ENCODE data around the gene HSPA12B.

Gene HSPA12B

GRCh38 chr20:3696200-3696599, 36.3 kb upstream of the HSPA12B start (continued):
- no peak for TF ChIP-seq ZNF184 (tag by site-specific recombination; IDR thresholded peaks at IDR 0.05)
- TF ChIP-seq ZNF558 (tag by site-specific recombination; IDR thresholded peaks at IDR 0.05) = no peak
- TF ChIP-seq HIC1 (tag by site-specific recombination; IDR thresholded peaks at IDR 0.05) = no peak
- no peak for TF ChIP-seq ZNF23 (tag by site-specific recombination; IDR thresholded peaks at IDR 0.05; ENCODE audit: borderline replicate concordance)
- no peak for TF ChIP-seq ZFP41 (tag by site-specific recombination; IDR thresholded peaks at IDR 0.05; ENCODE audit: borderline replicate concordance)
- TF ChIP-seq ZFP69B (tag by site-specific recombination; IDR thresholded peaks at IDR 0.05) = no peak
- no peak for TF ChIP-seq MYNN (tag by site-specific recombination; IDR thresholded peaks at IDR 0.05; ENCODE audit: borderline replicate concordance)

- CTCF ChIA-PET = interaction anchor here (0.7 to 4.3 kb wide), 16 partner anchors 9 to 1385 kb away, joined by 3 to 28 read pairs (median 4); partner anchors contain the start of genes ADAM33 and ADISSP
These were observed 35.5 kb upstream of the HSPA12B start for GRCh38 chr20:3696745-3697587.

More at GRCh38 chr20:3696745-3697587, 35.5 kb upstream of the HSPA12B start:
- H3K9me3 ChIP-seq (ENCODE audit: control insufficient read depth, insufficient read depth, low read depth, low read length) = no peaks in the 10 kb centered on the region
- H3K4me3 ChIP-seq (ENCODE audit: low read depth, low read length) = no peak overlapping the region
- POLR2A ChIA-PET = interaction anchor here (0.5 to 0.6 kb wide), 3 partner anchors 11 to 312 kb away, joined by 3 to 4 read pairs (median 3); no protein-coding TSS in a partner anchor
- TF ChIP-seq ZNF677 (tag by site-specific recombination; IDR thresholded peaks at IDR 0.05) (no peak), PRDM2 (tag by site-specific recombination; IDR thresholded peaks at IDR 0.05; ENCODE audit: borderline replicate concordance) (no peak), ZNF18 (tag by site-specific recombination; IDR thresholded peaks at IDR 0.05) (no peak), ZNF792 (tag by site-specific recombination; IDR thresholded peaks at IDR 0.05) (no peak), ATF2 (tag by site-specific recombination; IDR thresholded peaks at IDR 0.05; ENCODE audit: low read depth) (no peak), ZNF600 (tag by site-specific recombination; IDR thresholded peaks at IDR 0.05) (no peak), ZNF175 (tag by site-specific recombination; IDR thresholded peaks at IDR 0.05) (no peak), KLF1 (tag by site-specific recombination; IDR thresholded peaks at IDR 0.05) (no peak), ZNF112 (tag by site-specific recombination; IDR thresholded peaks at IDR 0.05) (no peak), ZBTB26 (tag by site-specific recombination; optimal IDR thresholded peaks at IDR 0.05) (no peak), ZFP41 (tag by site-specific recombination; IDR thresholded peaks at IDR 0.05; ENCODE audit: borderline replicate concordance) (no peak), ZNF645 (tag by site-specific recombination; IDR thresholded peaks at IDR 0.05) (no peak), MEIS1 (CRISPR knock-in tag; IDR thresholded peaks at IDR 0.05; ENCODE audit: borderline replicate concordance) (no peak)
- no peak overlapping the region for H3K27ac ChIP-seq (ENCODE audit: extremely low read depth, low read depth, low read length)
- no peaks in the 10 kb centered on the region for H3K4me1 ChIP-seq (ENCODE audit: control insufficient read depth, insufficient read depth, low read length)
- H3K36me3 ChIP-seq (ENCODE audit: control insufficient read depth in 2 of 2, insufficient read depth in 1 of 2, low read length in 2 of 2) = no peaks in the 10 kb centered on the region
